Measurements from ENCODE around the gene ZNF426.

The ZNF426 gene

GRCh38 chr19:9494096-9494495, 44.3 kb downstream of the ZNF426 start:
- no peak for DNase-seq

GRCh38 chr19:9487016-9487415, 51.4 kb downstream of the ZNF426 start:
- DNase-seq: no peak

- DNase-seq: no peak
These were observed 53.3 kb downstream of the ZNF426 start for GRCh38 chr19:9485140-9485539.

GRCh38 chr19:9474975-9475374, 63.5 kb downstream of the ZNF426 start:
- DNase-seq: no peak

Data from stimulated activated CD4-positive, alpha-beta T cell treated with anti-CD3 and anti-CD28 coated beads, Interleukin-4, amount 100 ng/mL, for 1 hour (primary cell).